HUDEP-2 (cell line): ENCODE measurements around the gene ARPC3.
"Not testable (repeated sequence)": the region's sequence is repeated elsewhere in the genome, so short reads cannot be mapped to it uniquely, and the experiment has no call there.

Experiments used
- DNase-seq, 76 experiments: peaks; one replicate each; lab custom pipeline; 2025; ENCODE audit not compliant: unreplicated experiment in 76 of 76; lab: John Stamatoyannopoulos, UW

ARPC3 gene

GRCh38 chr12:110420644-110421043 lies 29.5 kb downstream of the ARPC3 start:
- DNase-seq = not testable (repeated sequence)

- not testable (repeated sequence) for DNase-seq
Measured at GRCh38 chr12:110417113-110417512, 33.0 kb downstream of the ARPC3 start.

- DNase-seq = not testable (repeated sequence)
Measured at GRCh38 chr12:110410086-110410485, 40.1 kb downstream of the ARPC3 start.

- not testable (repeated sequence) for DNase-seq
Measured at GRCh38 chr12:110405126-110405662, 44.9 kb downstream of the ARPC3 start.

- DNase-seq = peak in 70 of 76 experiments; percentile 6 to 80 (median 54)
Measured at GRCh38 chr12:110403976-110404682, 46.0 kb downstream of the ARPC3 start.

GRCh38 chr12:110403146-110403975 lies 46.8 kb downstream of the ARPC3 start, which contains the start of gene ANAPC7:
Gene ANAPC7, minus strand, starts transcription at chr12:110403708. Its CDS starts 81 bp downstream, at chr12:110403627.
- DNase-seq = peak in 75 of 76 experiments; percentile 8 to 88 (median 77)
